Hematopoietic multipotent progenitor cell (in vitro differentiated cells): ENCODE results near the gene CCNL2. TPM values are rescaled to one million over a fixed set of nuclear protein-coding genes. Genes with fewer than 3 reads are reported as not detected.
A peak's percentile ranks its signal among the peaks of the same experiment; 100 is the strongest.
"Not testable (repeated sequence)": the region's sequence is repeated elsewhere in the genome, so short reads cannot be mapped to it uniquely, and the experiment has no call there.

Source experiments
- DNase-seq, 3 donors: peaks; one replicate each; pipeline ENCODE4 v3.0.0-alpha.2; 2011 to 2015; ENCODE audit warnings: low read depth in 2 of 3, low spot score in 2 of 3
- total RNA-seq: library from RNA; depleted of rRNA; stranded (reverse); fragments of >200 nt; gene quantifications from one replicate; pipeline ENCODE4 v1.2.3, GENCODE V29; 2012

Gene CCNL2
- total RNA-seq, 1 donor = 96.4 TPM

GRCh38 chr1:1421147-1421906 is 22.2 kb upstream of the CCNL2 start, which contains the start of gene ANKRD65:
TSS of gene ANKRD65 (minus strand) at chr1:1421276. CDS start at chr1:1421005, 271 bp downstream.
- DNase-seq = no peak

- DNase-seq = no peak
These were observed 21.6 kb upstream of the CCNL2 start for GRCh38 chr1:1420654-1421141.

GRCh38 chr1:1419813-1420653 is 20.9 kb upstream of the CCNL2 start:
- no peak for DNase-seq

- DNase-seq = no peak
These were observed 20.3 kb upstream of the CCNL2 start for GRCh38 chr1:1419363-1419812.

- DNase-seq = no peak
These were observed 19.6 kb upstream of the CCNL2 start for GRCh38 chr1:1418464-1419362.

GRCh38 chr1:1417825-1418463 is 18.8 kb upstream of the CCNL2 start:
- not testable (repeated sequence) for DNase-seq

- DNase-seq = not testable (repeated sequence)
These were observed 18.3 kb upstream of the CCNL2 start for GRCh38 chr1:1417396-1417795.

- DNase-seq = no peak
These were observed 16.6 kb upstream of the CCNL2 start for GRCh38 chr1:1415751-1416150.

- DNase-seq = not testable (repeated sequence)
These were observed 13.3 kb upstream of the CCNL2 start for GRCh38 chr1:1412311-1412902.

GRCh38 chr1:1411626-1412025 is 12.5 kb upstream of the CCNL2 start:
- no peak for DNase-seq

GRCh38 chr1:1410238-1410637 is 11.1 kb upstream of the CCNL2 start:
- not testable (repeated sequence) for DNase-seq

GRCh38 chr1:1407636-1408318 is 8.6 kb upstream of the CCNL2 start:
- DNase-seq = peak in 2 of 3 donors; percentile 62 to 64

- DNase-seq = peak; percentile 88 to 96 (median 94)
These were observed 7.9 kb upstream of the CCNL2 start, which contains the start of gene MRPL20 for GRCh38 chr1:1406821-1407635. TSS of gene MRPL20 (minus strand) at chr1:1407293. CDS start at chr1:1407217, 76 bp downstream.

- no peak for DNase-seq
These were observed 7.1 kb upstream of the CCNL2 start for GRCh38 chr1:1406101-1406820.

- no peak for DNase-seq
These were observed 4.5 kb upstream of the CCNL2 start for GRCh38 chr1:1403653-1404052.

GRCh38 chr1:1402901-1403392 is 3.8 kb upstream of the CCNL2 start:
- DNase-seq = not testable (repeated sequence)
